ENCODE data around the gene ZMIZ1. TPM values are rescaled to one million over a fixed set of nuclear protein-coding genes. Genes with fewer than 3 reads are reported as not detected.

ZMIZ1 gene
- total RNA-seq, 1 experiment from 2014 or later, result 42.3 TPM

- intact Hi-C loops (cut with micrococcal nuclease; ENCODE audit: unreplicated experiment), result no loop called here
- H3K9me3 ChIP-seq, result no peaks in the 10 kb centered on the region
- H3K36me3 ChIP-seq (ENCODE audit: control insufficient read depth, insufficient read depth, low read length), result peaks cover 14% of the 10 kb centered on the region
- ChIA-PET POLR2A (no interaction called here), CTCF (no interaction called here)
- no peaks in the 10 kb centered on the region for H3K27me3 ChIP-seq (replicated peaks; ENCODE audit: control insufficient read depth, insufficient read depth, low read length)
- Mint-ChIP-seq H3K27me3 (ENCODE audit: insufficient read depth, unreplicated experiment) (no peaks in the 10 kb centered on the region), H3K36me3 (ENCODE audit: insufficient read depth, unreplicated experiment) (peaks cover 70% of the 10 kb centered on the region), H3K4me1 (ENCODE audit: low read depth, unreplicated experiment) (no peaks in the 10 kb centered on the region), H3K27ac (ENCODE audit: unreplicated experiment) (no peak overlapping the region), H3K9me3 (ENCODE audit: unreplicated experiment) (no peaks in the 10 kb centered on the region), H3K4me3 (ENCODE audit: unreplicated experiment) (no peak overlapping the region)
- H3K4me3 ChIP-seq (ENCODE audit: low read depth, low read length), result no peak overlapping the region
- no TSS peak for BruUV-seq (replicated peaks)
- no peak for DNase-seq
- H3K4me1 ChIP-seq, result peaks cover 8% of the 10 kb centered on the region; the same call in 1 of the 2 replicates
- TF ChIP-seq CTCF (IDR thresholded peaks at IDR 0.05; ENCODE audit: insufficient read depth in 1 of 2, low read depth in 1 of 2, low read length in 1 of 2, severe bottlenecking in 1 of 2, unreplicated experiment in 1 of 2), result no peak
Measured at GRCh38 chr10:79296431-79296830, 227.7 kb downstream of the ZMIZ1 start.

- Histone ChIP-seq H3K4me3 (ENCODE audit: low read depth, low read length) (no peak overlapping the region), H3K36me3 (ENCODE audit: control insufficient read depth, insufficient read depth, low read length) (peaks cover 15% of the 10 kb centered on the region), H3K9me3 (no peaks in the 10 kb centered on the region), H3K4me1 (peaks cover 8% of the 10 kb centered on the region; the same call in 1 of the 2 replicates), H3K27me3 (replicated peaks; ENCODE audit: control insufficient read depth, insufficient read depth, low read length) (no peaks in the 10 kb centered on the region)
- no peak for TF ChIP-seq CTCF (IDR thresholded peaks at IDR 0.05; ENCODE audit: insufficient read depth in 1 of 2, low read depth in 1 of 2, low read length in 1 of 2, severe bottlenecking in 1 of 2, unreplicated experiment in 1 of 2)
- Mint-ChIP-seq H3K27ac (ENCODE audit: unreplicated experiment) (peak overlapping the region; percentile 66), H3K36me3 (ENCODE audit: insufficient read depth, unreplicated experiment) (peaks cover 72% of the 10 kb centered on the region), H3K9me3 (ENCODE audit: unreplicated experiment) (no peaks in the 10 kb centered on the region), H3K4me1 (ENCODE audit: low read depth, unreplicated experiment) (no peaks in the 10 kb centered on the region), H3K4me3 (ENCODE audit: unreplicated experiment) (no peak overlapping the region), H3K27me3 (ENCODE audit: insufficient read depth, unreplicated experiment) (no peaks in the 10 kb centered on the region)
- no TSS peak for BruUV-seq (replicated peaks)
- ChIA-PET CTCF (no interaction called here), POLR2A (no interaction called here)
- intact Hi-C loops (cut with micrococcal nuclease; ENCODE audit: unreplicated experiment), result no loop called here
- peak; percentile 23 to 56 for DNase-seq
Measured at GRCh38 chr10:79298403-79299244, 229.9 kb downstream of the ZMIZ1 start.

- no peak for DNase-seq
- no peak overlapping the region for H3K4me3 Mint-ChIP-seq (ENCODE audit: unreplicated experiment)
- H3K36me3 Mint-ChIP-seq (ENCODE audit: insufficient read depth, unreplicated experiment), result peaks cover 72% of the 10 kb centered on the region
- ChIA-PET CTCF (no interaction called here), POLR2A (no interaction called here)
- intact Hi-C loops (cut with micrococcal nuclease; ENCODE audit: unreplicated experiment), result no loop called here
- no peaks in the 10 kb centered on the region for H3K9me3 Mint-ChIP-seq (ENCODE audit: unreplicated experiment)
- peaks cover 8% of the 10 kb centered on the region; the same call in 1 of the 2 replicates for H3K4me1 ChIP-seq
- H3K4me1 Mint-ChIP-seq (ENCODE audit: low read depth, unreplicated experiment), result no peaks in the 10 kb centered on the region
- H3K27ac Mint-ChIP-seq (ENCODE audit: unreplicated experiment), result peak overlapping the region; percentile 55
- H3K9me3 ChIP-seq, result no peaks in the 10 kb centered on the region
- peaks cover 15% of the 10 kb centered on the region for H3K36me3 ChIP-seq (ENCODE audit: control insufficient read depth, insufficient read depth, low read length)
- TF ChIP-seq CTCF (IDR thresholded peaks at IDR 0.05; ENCODE audit: insufficient read depth in 1 of 2, low read depth in 1 of 2, low read length in 1 of 2, severe bottlenecking in 1 of 2, unreplicated experiment in 1 of 2), result no peak
- BruUV-seq (replicated peaks), result no TSS peak
- no peak overlapping the region for H3K4me3 ChIP-seq (ENCODE audit: low read depth, low read length)
- H3K27me3 ChIP-seq (replicated peaks; ENCODE audit: control insufficient read depth, insufficient read depth, low read length), result no peaks in the 10 kb centered on the region
- H3K27me3 Mint-ChIP-seq (ENCODE audit: insufficient read depth, unreplicated experiment), result no peaks in the 10 kb centered on the region
Measured at GRCh38 chr10:79299397-79300241, 230.9 kb downstream of the ZMIZ1 start.

Measured in Caco-2 (cell line).